ENCODE results near the gene TXNDC8. TPM values are rescaled to one million over a fixed set of nuclear protein-coding genes. Genes with fewer than 3 reads are reported as not detected.
"Not testable (repeated sequence)": the region's sequence is repeated elsewhere in the genome, so short reads cannot be mapped to it uniquely, and the experiment has no call there.

Gene TXNDC8
- polyA plus RNA-seq, 1 donor from 2014 or later: not detected

DNA sequence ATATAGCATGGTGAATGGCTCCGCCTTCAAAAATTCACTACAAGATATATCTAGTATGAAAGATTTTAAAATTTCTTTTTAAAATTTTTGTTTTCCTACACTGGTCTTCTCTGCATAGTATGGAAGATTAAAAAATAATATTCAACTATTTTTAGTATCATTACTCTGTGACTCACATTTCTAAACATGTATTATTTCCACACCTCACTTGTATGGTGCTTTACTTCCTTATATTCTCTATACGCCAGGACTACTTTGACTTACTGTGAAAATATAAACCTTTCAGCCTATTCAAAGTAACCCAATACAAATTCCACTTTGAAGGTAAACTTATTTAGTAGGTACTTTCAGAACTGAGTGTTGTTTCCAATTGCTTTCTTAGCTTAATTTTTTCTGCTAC is 26.8 kb upstream of the TXNDC8 start:
- Histone ChIP-seq H3K36me3 (ENCODE audit: insufficient read depth, low read length) (no peaks in the 10 kb centered on the region), H3K79me2 (replicated peaks; ENCODE audit: insufficient read depth, low read length) (no peaks in the 10 kb centered on the region)

DNA sequence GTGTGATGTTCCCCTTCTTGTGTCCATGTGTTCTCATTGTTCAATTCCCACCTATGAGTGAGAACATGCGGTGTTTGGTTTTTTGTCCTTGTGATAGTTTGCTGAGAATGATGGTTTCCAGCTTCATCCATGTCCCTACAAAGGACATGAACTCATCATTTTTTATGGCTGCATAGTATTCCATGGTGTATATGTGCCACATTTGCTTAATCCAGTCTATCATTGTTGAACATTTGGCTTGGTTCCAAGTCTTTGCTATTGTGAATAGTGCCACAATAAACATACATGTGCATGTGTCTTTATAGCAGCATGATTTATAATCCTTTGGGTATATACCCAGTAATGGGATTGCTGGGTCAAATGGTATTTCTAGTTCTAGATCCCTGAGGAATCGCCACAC is 21.3 kb upstream of the TXNDC8 start:
- H4K20me1 ChIP-seq (ENCODE audit: insufficient read depth); H3K27ac ChIP-seq (ENCODE audit: low read length); H3K9ac ChIP-seq (ENCODE audit: low read length); H3K9me3 ChIP-seq (ENCODE audit: low read length); H2AFZ ChIP-seq (ENCODE audit: low read depth, low read length); H3K27me3 ChIP-seq (ENCODE audit: insufficient read depth, low read depth, low read length); H3K79me2 ChIP-seq (replicated peaks; ENCODE audit: insufficient read depth, low read length); H3K4me3 ChIP-seq (ENCODE audit: low read length); H3F3A ChIP-seq (ENCODE audit: insufficient read depth, low read length, poor library complexity, severe bottlenecking); H3K36me3 ChIP-seq (ENCODE audit: insufficient read depth, low read length); H3K9me2 ChIP-seq (ENCODE audit: insufficient read depth, low read length); H3K4me2 ChIP-seq (ENCODE audit: low read length): not testable (repeated sequence)

More for the DNA sequence above, 26.8 kb upstream of the TXNDC8 start:
- no peaks in the 10 kb centered on the region for H3K9me3 ChIP-seq (ENCODE audit: low read length)
- no peaks in the 10 kb centered on the region for H3K9me2 ChIP-seq (ENCODE audit: insufficient read depth, low read length)
- no peak overlapping the region for H3K9ac ChIP-seq (ENCODE audit: low read length)
- no peak overlapping the region for H3K27ac ChIP-seq (ENCODE audit: low read length)
- H2AFZ ChIP-seq (ENCODE audit: low read depth, low read length): no peak overlapping the region
- H3F3A ChIP-seq (ENCODE audit: insufficient read depth, low read length, poor library complexity, severe bottlenecking): no peaks in the 10 kb centered on the region
- H3K27me3 ChIP-seq (ENCODE audit: insufficient read depth, low read depth, low read length): no peaks in the 10 kb centered on the region
- TF ChIP-seq TAF1 (IDR thresholded peaks at IDR 0.05; ENCODE audit: low read depth): no peak
- no peak for TF ChIP-seq EP300 (conservative IDR thresholded peaks at IDR 0.05; ENCODE audit: poor library complexity, severe bottlenecking)
- TF ChIP-seq MXI1 (conservative IDR thresholded peaks at IDR 0.05; ENCODE audit: poor library complexity, severe bottlenecking): no peak
- TF ChIP-seq, protein P1, sequence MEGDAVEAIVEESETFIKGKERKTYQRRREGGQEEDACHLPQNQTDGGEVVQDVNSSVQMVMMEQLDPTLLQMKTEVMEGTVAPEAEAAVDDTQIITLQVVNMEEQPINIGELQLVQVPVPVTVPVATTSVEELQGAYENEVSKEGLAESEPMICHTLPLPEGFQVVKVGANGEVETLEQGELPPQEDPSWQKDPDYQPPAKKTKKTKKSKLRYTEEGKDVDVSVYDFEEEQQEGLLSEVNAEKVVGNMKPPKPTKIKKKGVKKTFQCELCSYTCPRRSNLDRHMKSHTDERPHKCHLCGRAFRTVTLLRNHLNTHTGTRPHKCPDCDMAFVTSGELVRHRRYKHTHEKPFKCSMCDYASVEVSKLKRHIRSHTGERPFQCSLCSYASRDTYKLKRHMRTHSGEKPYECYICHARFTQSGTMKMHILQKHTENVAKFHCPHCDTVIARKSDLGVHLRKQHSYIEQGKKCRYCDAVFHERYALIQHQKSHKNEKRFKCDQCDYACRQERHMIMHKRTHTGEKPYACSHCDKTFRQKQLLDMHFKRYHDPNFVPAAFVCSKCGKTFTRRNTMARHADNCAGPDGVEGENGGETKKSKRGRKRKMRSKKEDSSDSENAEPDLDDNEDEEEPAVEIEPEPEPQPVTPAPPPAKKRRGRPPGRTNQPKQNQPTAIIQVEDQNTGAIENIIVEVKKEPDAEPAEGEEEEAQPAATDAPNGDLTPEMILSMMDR (IDR thresholded peaks at IDR 0.05; ENCODE audit: poor library complexity, severe bottlenecking): no peak
- no peak for TF ChIP-seq POLR2AphosphoS5 (IDR thresholded peaks at IDR 0.05)
- no peak for TF ChIP-seq RAD21 (conservative IDR thresholded peaks at IDR 0.05)
- TF ChIP-seq, protein P2, sequence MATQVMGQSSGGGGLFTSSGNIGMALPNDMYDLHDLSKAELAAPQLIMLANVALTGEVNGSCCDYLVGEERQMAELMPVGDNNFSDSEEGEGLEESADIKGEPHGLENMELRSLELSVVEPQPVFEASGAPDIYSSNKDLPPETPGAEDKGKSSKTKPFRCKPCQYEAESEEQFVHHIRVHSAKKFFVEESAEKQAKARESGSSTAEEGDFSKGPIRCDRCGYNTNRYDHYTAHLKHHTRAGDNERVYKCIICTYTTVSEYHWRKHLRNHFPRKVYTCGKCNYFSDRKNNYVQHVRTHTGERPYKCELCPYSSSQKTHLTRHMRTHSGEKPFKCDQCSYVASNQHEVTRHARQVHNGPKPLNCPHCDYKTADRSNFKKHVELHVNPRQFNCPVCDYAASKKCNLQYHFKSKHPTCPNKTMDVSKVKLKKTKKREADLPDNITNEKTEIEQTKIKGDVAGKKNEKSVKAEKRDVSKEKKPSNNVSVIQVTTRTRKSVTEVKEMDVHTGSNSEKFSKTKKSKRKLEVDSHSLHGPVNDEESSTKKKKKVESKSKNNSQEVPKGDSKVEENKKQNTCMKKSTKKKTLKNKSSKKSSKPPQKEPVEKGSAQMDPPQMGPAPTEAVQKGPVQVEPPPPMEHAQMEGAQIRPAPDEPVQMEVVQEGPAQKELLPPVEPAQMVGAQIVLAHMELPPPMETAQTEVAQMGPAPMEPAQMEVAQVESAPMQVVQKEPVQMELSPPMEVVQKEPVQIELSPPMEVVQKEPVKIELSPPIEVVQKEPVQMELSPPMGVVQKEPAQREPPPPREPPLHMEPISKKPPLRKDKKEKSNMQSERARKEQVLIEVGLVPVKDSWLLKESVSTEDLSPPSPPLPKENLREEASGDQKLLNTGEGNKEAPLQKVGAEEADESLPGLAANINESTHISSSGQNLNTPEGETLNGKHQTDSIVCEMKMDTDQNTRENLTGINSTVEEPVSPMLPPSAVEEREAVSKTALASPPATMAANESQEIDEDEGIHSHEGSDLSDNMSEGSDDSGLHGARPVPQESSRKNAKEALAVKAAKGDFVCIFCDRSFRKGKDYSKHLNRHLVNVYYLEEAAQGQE (IDR thresholded peaks at IDR 0.05; ENCODE audit: borderline replicate concordance): no peak
- no peak for TF ChIP-seq SMC3 (conservative IDR thresholded peaks at IDR 0.05; ENCODE audit: poor library complexity)
- TF ChIP-seq EZH2 (IDR thresholded peaks at IDR 0.05; ENCODE audit: borderline replicate concordance, insufficient read depth, low read length, poor library complexity, severe bottlenecking): no peak
- H3K4me3 ChIP-seq (ENCODE audit: low read length): no peak overlapping the region
- H3K4me2 ChIP-seq (ENCODE audit: low read length): no peak overlapping the region
- no peaks in the 10 kb centered on the region for H4K20me1 ChIP-seq (ENCODE audit: insufficient read depth)

DNA sequence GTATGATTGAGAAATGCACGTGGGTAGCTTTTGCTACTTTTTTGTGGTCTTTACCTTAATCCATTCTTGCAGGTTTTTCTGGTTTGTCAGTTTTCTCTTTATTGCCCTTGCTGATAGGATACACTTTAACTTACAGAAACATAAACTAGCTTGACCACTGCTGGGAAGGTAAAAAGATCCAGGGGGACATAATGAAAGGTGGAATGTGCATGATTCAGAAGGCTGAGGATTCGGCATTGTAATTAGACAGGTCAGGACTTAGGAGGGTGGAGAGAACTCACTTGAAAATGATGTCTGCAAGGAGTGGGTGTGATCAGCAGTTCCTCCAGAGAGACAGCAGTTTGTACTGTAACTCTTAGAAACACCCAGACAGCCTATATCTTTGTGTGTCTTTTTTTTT is 19.8 kb upstream of the TXNDC8 start:
- H4K20me1 ChIP-seq (ENCODE audit: insufficient read depth): no peaks in the 10 kb centered on the region
- H3K9ac ChIP-seq (ENCODE audit: low read length): no peak overlapping the region
- no peak overlapping the region for H3K4me3 ChIP-seq (ENCODE audit: low read length)
- no peaks in the 10 kb centered on the region for H3K27me3 ChIP-seq (ENCODE audit: insufficient read depth, low read depth, low read length)
- TF ChIP-seq POLR2AphosphoS5 (IDR thresholded peaks at IDR 0.05) (no peak), MXI1 (conservative IDR thresholded peaks at IDR 0.05; ENCODE audit: poor library complexity, severe bottlenecking) (no peak), TAF1 (IDR thresholded peaks at IDR 0.05; ENCODE audit: low read depth) (no peak), SMC3 (conservative IDR thresholded peaks at IDR 0.05; ENCODE audit: poor library complexity) (no peak), EZH2 (IDR thresholded peaks at IDR 0.05; ENCODE audit: borderline replicate concordance, insufficient read depth, low read length, poor library complexity, severe bottlenecking) (no peak), EP300 (conservative IDR thresholded peaks at IDR 0.05; ENCODE audit: poor library complexity, severe bottlenecking) (no peak), RAD21 (conservative IDR thresholded peaks at IDR 0.05) (no peak)
- TF ChIP-seq, protein P1 (IDR thresholded peaks at IDR 0.05; ENCODE audit: poor library complexity, severe bottlenecking): no peak
- TF ChIP-seq, protein P2 (IDR thresholded peaks at IDR 0.05; ENCODE audit: borderline replicate concordance): no peak
- H3K79me2 ChIP-seq (replicated peaks; ENCODE audit: insufficient read depth, low read length): no peaks in the 10 kb centered on the region
- no peaks in the 10 kb centered on the region for H3K36me3 ChIP-seq (ENCODE audit: insufficient read depth, low read length)
- no peaks in the 10 kb centered on the region for H3K9me2 ChIP-seq (ENCODE audit: insufficient read depth, low read length)
- no peak overlapping the region for H2AFZ ChIP-seq (ENCODE audit: low read depth, low read length)
- no peaks in the 10 kb centered on the region for H3K9me3 ChIP-seq (ENCODE audit: low read length)
- H3K27ac ChIP-seq (ENCODE audit: low read length): no peak overlapping the region
- H3F3A ChIP-seq (ENCODE audit: insufficient read depth, low read length, poor library complexity, severe bottlenecking): no peaks in the 10 kb centered on the region
- H3K4me2 ChIP-seq (ENCODE audit: low read length): no peak overlapping the region

All from neural cell (in vitro differentiated cells).